ENCODE measurements around the gene FNBP1. TPM values are rescaled to one million over a fixed set of nuclear protein-coding genes. Genes with fewer than 3 reads are reported as not detected.

The FNBP1 gene
- total RNA-seq, 1 donor from 2014 or later, result 87.2 TPM

- no peak for TF ChIP-seq CTCF (IDR thresholded peaks at IDR 0.05)
- Histone ChIP-seq H3K27me3 (no peaks in the 10 kb centered on the region), H3K9me3 (no peaks in the 10 kb centered on the region), H3K27ac (no peak overlapping the region), H3K4me3 (no peak overlapping the region), H3K36me3 (peaks cover 53 to 60% of the 10 kb centered on the region in 2 donors), H3K4me1 (no peaks in the 10 kb centered on the region)
- no peak for DNase-seq (ENCODE audit: low spot score in 2 of 2)
- intact Hi-C loops (cut with DNase I), result no loop called here
These were observed 174.7 kb downstream of the FNBP1 start for GRCh38 chr9:129868023-129868871.

- DNase-seq (ENCODE audit: low spot score in 2 of 2), result no peak
- peaks cover 61 to 65% of the 10 kb centered on the region in 2 donors for H3K36me3 ChIP-seq
- H3K4me1 ChIP-seq, result no peaks in the 10 kb centered on the region
- H3K27me3 ChIP-seq, result no peaks in the 10 kb centered on the region
- no peak overlapping the region for H3K27ac ChIP-seq
- H3K9me3 ChIP-seq, result no peaks in the 10 kb centered on the region
- intact Hi-C loops (cut with DNase I), result no loop called here
- no peak for TF ChIP-seq CTCF (IDR thresholded peaks at IDR 0.05)
- no peak overlapping the region for H3K4me3 ChIP-seq
These were observed 175.6 kb downstream of the FNBP1 start for GRCh38 chr9:129867136-129868022.

GRCh38 chr9:129866394-129867135, 176.4 kb downstream of the FNBP1 start:
- intact Hi-C loops (cut with DNase I), result no loop called here

GRCh38 chr9:129865668-129866320, 177.2 kb downstream of the FNBP1 start:
- Histone ChIP-seq H3K4me1 (no peaks in the 10 kb centered on the region), H3K4me3 (no peak overlapping the region), H3K27me3 (no peaks in the 10 kb centered on the region), H3K9me3 (no peaks in the 10 kb centered on the region), H3K36me3 (peaks cover 74 to 79% of the 10 kb centered on the region in 2 donors), H3K27ac (no peak overlapping the region)
- no peak for DNase-seq (ENCODE audit: low spot score in 2 of 2)
- no peak for TF ChIP-seq CTCF (IDR thresholded peaks at IDR 0.05)
- intact Hi-C loops (cut with DNase I), result no loop called here

More at GRCh38 chr9:129866394-129867135, 176.4 kb downstream of the FNBP1 start:
- no peak for DNase-seq (ENCODE audit: low spot score in 2 of 2)
- H3K4me3 ChIP-seq, result no peak overlapping the region
- no peak for TF ChIP-seq CTCF (IDR thresholded peaks at IDR 0.05)
- no peaks in the 10 kb centered on the region for H3K27me3 ChIP-seq
- no peaks in the 10 kb centered on the region for H3K4me1 ChIP-seq
- H3K9me3 ChIP-seq, result no peaks in the 10 kb centered on the region
- peaks cover 66 to 71% of the 10 kb centered on the region in 2 donors for H3K36me3 ChIP-seq
- H3K27ac ChIP-seq, result no peak overlapping the region
